Measurements from ENCODE around the gene ACOT7. TPM values are rescaled to one million over a fixed set of nuclear protein-coding genes. Genes with fewer than 3 reads are reported as not detected.

The ACOT7 gene
- total and polyA plus RNA-seq, 2 of the 13 experiments (the other 11 are each of a cell fraction or from before 2014, with no cell fraction given) = 33.0 to 55.8 TPM

- TF ChIP-seq NFKB2 (CRISPR knock-in tag; IDR thresholded peaks at IDR 0.05; ENCODE audit: borderline replicate concordance) = 0 out of 2 replicates have a peak, but pooled peaks have one; percentile 20
- no peak for TF ChIP-seq SMYD3 (CRISPR knock-in tag; IDR thresholded peaks at IDR 0.05)
- TF ChIP-seq DNMT3B (CRISPR knock-in tag; conservative IDR thresholded peaks at IDR 0.05) = no peak
- no peak for TF ChIP-seq ZNF761 (CRISPR knock-in tag; conservative IDR thresholded peaks at IDR 0.05)
- no peak for TF ChIP-seq ADNP (CRISPR knock-in tag; IDR thresholded peaks at IDR 0.05)
Measured at GRCh38 chr1:6357243-6357936, 36.2 kb downstream of the ACOT7 start (continued).

DNA sequence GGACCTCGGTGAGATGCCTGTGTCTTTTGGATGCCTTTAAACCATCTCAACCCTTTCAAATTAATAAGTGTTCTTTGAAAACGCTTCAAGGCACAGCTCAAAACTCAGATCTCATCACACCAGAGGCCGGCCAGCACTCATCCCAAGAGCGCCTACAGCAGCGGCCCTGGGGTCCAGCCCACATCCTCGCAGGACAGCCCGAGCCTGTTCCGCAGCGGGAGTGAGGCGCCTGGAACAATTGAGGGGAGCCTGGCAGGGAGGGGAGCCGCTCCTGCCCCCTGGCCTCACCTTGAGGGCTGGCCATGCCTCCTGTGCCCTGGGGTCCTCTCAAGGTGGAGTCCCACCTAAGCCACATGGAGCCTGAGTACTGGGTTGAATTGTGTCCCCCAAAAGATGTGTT lies 37.9 kb downstream of the ACOT7 start:
- H3K4me3 ChIP-seq (replicated peaks in 1 of 3; ENCODE audit: insufficient read depth in 1 of 3, low read depth in 2 of 3, low read length in 3 of 3) = no peak overlapping the region
- 90% methylated on average over 5 of the region's 11 CpGs for WGBS (ENCODE audit: low lambda C conversion rate)
- TF ChIP-seq, protein P1, sequence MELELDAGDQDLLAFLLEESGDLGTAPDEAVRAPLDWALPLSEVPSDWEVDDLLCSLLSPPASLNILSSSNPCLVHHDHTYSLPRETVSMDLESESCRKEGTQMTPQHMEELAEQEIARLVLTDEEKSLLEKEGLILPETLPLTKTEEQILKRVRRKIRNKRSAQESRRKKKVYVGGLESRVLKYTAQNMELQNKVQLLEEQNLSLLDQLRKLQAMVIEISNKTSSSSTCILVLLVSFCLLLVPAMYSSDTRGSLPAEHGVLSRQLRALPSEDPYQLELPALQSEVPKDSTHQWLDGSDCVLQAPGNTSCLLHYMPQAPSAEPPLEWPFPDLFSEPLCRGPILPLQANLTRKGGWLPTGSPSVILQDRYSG (CRISPR knock-in tag; IDR thresholded peaks at IDR 0.05) = no peak
- peak; percentile 12; the same call in 1 of the 2 replicates for TF ChIP-seq ZBTB33 (CRISPR knock-in tag; IDR thresholded peaks at IDR 0.05)
- peaks cover 89% of the 10 kb centered on the region for H3K4me1 ChIP-seq (ENCODE audit: insufficient read depth, low read length)
- H3K36me3 ChIP-seq (replicated peaks in 1 of 2; ENCODE audit: control insufficient read depth in 1 of 2, insufficient read depth in 2 of 2, low read length in 2 of 2) = no peaks in the 10 kb centered on the region
- H2AFZ ChIP-seq (ENCODE audit: low read length) = no peak overlapping the region
- no TSS peak for BruUV-seq (replicated peaks)
- no peaks in the 10 kb centered on the region for H4K20me1 ChIP-seq (ENCODE audit: insufficient read depth, low read length)
- intact Hi-C loops (cut with micrococcal nuclease; ENCODE audit: unreplicated experiment) = loop anchor here (5.0 kb wide), 1 partner anchor 37 kb away; the partner anchor contains the start of gene ACOT7
- ATAC-seq (no peak), FAIRE-seq (no peak), DNase-seq (ENCODE audit: low spot score) (no peak)
- no peak overlapping the region for H3K4me2 ChIP-seq (ENCODE audit: low read depth, low read length)
- in situ Hi-C loops (cut with HindIII; ENCODE audit: extremely low pct_ligation_motif_present, low pct_unique_long_range_greater_than_20kb) = no loop called here
- POLR2A ChIA-PET = interaction anchor here (1.2 kb wide), 1 partner anchor 38 kb away, joined by 6 read pairs; the partner anchor contains the start of gene ACOT7
- H3K9me3 ChIP-seq (ENCODE audit: low read length) = no peaks in the 10 kb centered on the region
- H3K9ac ChIP-seq (ENCODE audit: insufficient read depth, low read depth, low read length) = no peak overlapping the region
- no peaks in the 10 kb centered on the region for H3K27me3 ChIP-seq (ENCODE audit: control insufficient read depth in 1 of 2, insufficient read depth in 2 of 2, low read length in 2 of 2)
- CTCF ChIA-PET (ENCODE audit: low intra/inter-chr PET ratio, low total read pairs) = no interaction called here
- peaks cover 20% of the 10 kb centered on the region for H3K79me2 ChIP-seq (ENCODE audit: insufficient read depth, low read length)
- peak overlapping the region; percentile 11 for H3K27ac ChIP-seq (ENCODE audit: extremely low read length, insufficient read depth, low read length)

Data from HepG2 (cell line).